ENCODE data around the gene CETP. TPM values are rescaled to one million over a fixed set of nuclear protein-coding genes. Genes with fewer than 3 reads are reported as not detected.
A peak's percentile ranks its signal among the peaks of the same experiment; 100 is the strongest.

Gene CETP
- total and polyA plus RNA-seq, 2 of the 13 experiments (the other 11 are each of a cell fraction or from before 2014, with no cell fraction given): 0.31 to 9.8 TPM

GRCh38 chr16:56964243-56965148, 2.7 kb downstream of the CETP start (continued):
- no peak for TF ChIP-seq RNF219 (CRISPR knock-in tag; IDR thresholded peaks at IDR 0.05)
- TF ChIP-seq DMTF1 (CRISPR knock-in tag; IDR thresholded peaks at IDR 0.05): no peak
- no peak for TF ChIP-seq SRSF4 (IDR thresholded peaks at IDR 0.05; ENCODE audit: low read depth, low read length, poor library complexity, severe bottlenecking)
- TF ChIP-seq PBX2 (CRISPR knock-in tag; IDR thresholded peaks at IDR 0.05): no peak
- TF ChIP-seq SALL2 (CRISPR knock-in tag; IDR thresholded peaks at IDR 0.05): no peak
- TF ChIP-seq ZNF530 (CRISPR knock-in tag; IDR thresholded peaks at IDR 0.05; ENCODE audit: low read depth): no peak
- no peak for TF ChIP-seq MLLT10 (CRISPR knock-in tag; IDR thresholded peaks at IDR 0.05)
- TF ChIP-seq FOXK2 (IDR thresholded peaks at IDR 0.05): no peak
- TF ChIP-seq MYC (CRISPR knock-in tag; IDR thresholded peaks at IDR 0.05; ENCODE audit: borderline replicate concordance): peak; percentile 75; the same call in 1 of the 2 replicates
- no peak for TF ChIP-seq ZFP36L2 (CRISPR knock-in tag; IDR thresholded peaks at IDR 0.05)
- no peak for TF ChIP-seq ZNF17 (CRISPR knock-in tag; IDR thresholded peaks at IDR 0.05)
- TF ChIP-seq CC2D1A (CRISPR knock-in tag; IDR thresholded peaks at IDR 0.05): no peak
- no peak for TF ChIP-seq ETV6 (CRISPR knock-in tag; conservative IDR thresholded peaks at IDR 0.05)
- TF ChIP-seq ZNF234 (CRISPR knock-in tag; conservative IDR thresholded peaks at IDR 0.05): no peak
- TF ChIP-seq RNF2 (conservative IDR thresholded peaks at IDR 0.05; ENCODE audit: low read depth): no peak
- peak; percentile 23; the same call in 1 of the 2 replicates for TF ChIP-seq ZNF691 (CRISPR knock-in tag; IDR thresholded peaks at IDR 0.05; ENCODE audit: borderline replicate concordance, low read depth)
- no peak for TF ChIP-seq ZSCAN9 (CRISPR knock-in tag; IDR thresholded peaks at IDR 0.05; ENCODE audit: borderline replicate concordance)
- no peak for TF ChIP-seq TEF (CRISPR knock-in tag; IDR thresholded peaks at IDR 0.05)
- TF ChIP-seq SATB2 (CRISPR knock-in tag; IDR thresholded peaks at IDR 0.05): no peak
- no peak for TF ChIP-seq NCOA1 (CRISPR knock-in tag; IDR thresholded peaks at IDR 0.05)
- peak; percentile 81; the same call in 1 of the 2 replicates for TF ChIP-seq NFKB2 (CRISPR knock-in tag; IDR thresholded peaks at IDR 0.05; ENCODE audit: borderline replicate concordance)
- TF ChIP-seq BRCA1 (CRISPR knock-in tag; IDR thresholded peaks at IDR 0.05): peak; percentile 70
